LNCaP clone FGC (cell line): Measurements from ENCODE around the gene RBBP8NL.

Experiments used
- DNase-seq: peaks from one replicate; pipeline ENCODE4 v3.0.0-alpha.2; 2011; ENCODE audit warnings: low read depth
- H3K4me3 ChIP-seq: 2 replicates; pipeline ENCODE4 v1.5.1; 2011; ENCODE audit warnings: mild to moderate bottlenecking, low read depth, low read length, control low read depth
- CTCF ChIP-seq: IDR thresholded peaks from 2 replicates; pipeline ENCODE4 v1.5.1; 2012; ENCODE audit warnings: mild to moderate bottlenecking; ENCODE audit not compliant: control insufficient read depth, insufficient read depth; ENCODE audit errors: extremely low read depth

The RBBP8NL gene

GRCh38 chr20:62444286-62444685, 16.9 kb upstream of the RBBP8NL start:
- TF ChIP-seq CTCF = no peak
- H3K4me3 ChIP-seq = no peak overlapping the region
- no peak for DNase-seq

GRCh38 chr20:62441987-62442539, 14.7 kb upstream of the RBBP8NL start:
- TF ChIP-seq CTCF = no peak
- DNase-seq = no peak
- no peak overlapping the region for H3K4me3 ChIP-seq

- H3K4me3 ChIP-seq = no peak overlapping the region
- DNase-seq = no peak
- no peak for TF ChIP-seq CTCF
Measured at GRCh38 chr20:62439218-62439617, 11.9 kb upstream of the RBBP8NL start.

GRCh38 chr20:62437927-62438326, 10.6 kb upstream of the RBBP8NL start:
- H3K4me3 ChIP-seq = no peak overlapping the region
- DNase-seq = no peak
- TF ChIP-seq CTCF = no peak

- no peak for TF ChIP-seq CTCF
- no peak overlapping the region for H3K4me3 ChIP-seq
- no peak for DNase-seq
Measured at GRCh38 chr20:62437496-62437895, 10.2 kb upstream of the RBBP8NL start.

- no peak overlapping the region for H3K4me3 ChIP-seq
- DNase-seq = no peak
- TF ChIP-seq CTCF = no peak
Measured at GRCh38 chr20:62436692-62437091, 9.4 kb upstream of the RBBP8NL start.

- H3K4me3 ChIP-seq = no peak overlapping the region
- TF ChIP-seq CTCF = no peak
- DNase-seq = peak; percentile 63
Measured at GRCh38 chr20:62433658-62434497, 6.5 kb upstream of the RBBP8NL start.
